ENCODE results near the gene TGFBR1. TPM values are rescaled to one million over a fixed set of nuclear protein-coding genes. Genes with fewer than 3 reads are reported as not detected.

The TGFBR1 gene
- total RNA-seq, 1 donor from 2014 or later: 23.8 TPM

GRCh38 chr9:99119976-99120655 is 15.2 kb downstream of the TGFBR1 start:
- TF ChIP-seq CTCF (IDR thresholded peaks at IDR 0.05): no peak
- no peak for TF ChIP-seq POLR2A (IDR thresholded peaks at IDR 0.05)
- TF ChIP-seq POLR2AphosphoS5 (IDR thresholded peaks at IDR 0.05; ENCODE audit: insufficient read depth in 1 of 2, low read depth in 1 of 2): no peak
- H3K27me3 ChIP-seq: no peaks in the 10 kb centered on the region
- no peak overlapping the region for H3K4me3 ChIP-seq
- H3K9me3 ChIP-seq: no peaks in the 10 kb centered on the region
- H3K4me1 ChIP-seq: peaks cover 57% of the 10 kb centered on the region
- intact Hi-C loops (cut with DNase I): no loop called here
- no peak overlapping the region for H3K27ac ChIP-seq
- no peak for DNase-seq (ENCODE audit: extremely low spot score in 2 of 2)
- H3K36me3 ChIP-seq: no peaks in the 10 kb centered on the region

DNA sequence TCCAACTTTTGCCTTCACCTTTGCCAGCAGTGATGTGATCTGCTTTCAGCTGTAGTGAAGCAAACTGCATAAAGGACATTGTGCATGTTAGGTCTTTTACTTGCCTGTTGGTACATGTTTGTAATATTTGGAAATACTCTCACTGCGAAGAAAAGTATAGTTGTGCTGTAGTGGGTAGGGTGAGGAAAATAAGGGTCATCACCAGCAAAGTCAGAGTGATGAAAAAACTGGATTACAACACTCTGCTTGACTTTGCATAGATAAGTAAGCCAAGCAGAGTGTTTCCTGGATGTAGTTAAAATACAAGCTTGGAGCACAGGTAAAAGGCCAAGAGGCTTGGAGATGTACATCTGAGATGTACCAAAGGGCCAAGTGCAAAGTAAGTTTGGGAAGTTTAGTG is 16.7 kb downstream of the TGFBR1 start:
- no peaks in the 10 kb centered on the region for H3K9me3 ChIP-seq
- intact Hi-C loops (cut with DNase I): no loop called here
- peaks cover 50% of the 10 kb centered on the region for H3K4me1 ChIP-seq
- H3K4me3 ChIP-seq: no peak overlapping the region
- H3K27ac ChIP-seq: no peak overlapping the region
- H3K27me3 ChIP-seq: no peaks in the 10 kb centered on the region
- TF ChIP-seq POLR2AphosphoS5 (IDR thresholded peaks at IDR 0.05; ENCODE audit: insufficient read depth in 1 of 2, low read depth in 1 of 2) (no peak), POLR2A (IDR thresholded peaks at IDR 0.05) (no peak), CTCF (IDR thresholded peaks at IDR 0.05) (no peak)
- DNase-seq (ENCODE audit: extremely low spot score in 2 of 2): no peak
- no peaks in the 10 kb centered on the region for H3K36me3 ChIP-seq

- Histone ChIP-seq H3K4me3 (no peak overlapping the region), H3K4me1 (peaks cover 57% of the 10 kb centered on the region), H3K27ac (no peak overlapping the region), H3K36me3 (no peaks in the 10 kb centered on the region), H3K27me3 (no peaks in the 10 kb centered on the region), H3K9me3 (no peaks in the 10 kb centered on the region)
- DNase-seq (ENCODE audit: extremely low spot score in 2 of 2): no peak
- intact Hi-C loops (cut with DNase I): no loop called here
- TF ChIP-seq POLR2A (IDR thresholded peaks at IDR 0.05): no peak
- TF ChIP-seq POLR2AphosphoS5 (IDR thresholded peaks at IDR 0.05; ENCODE audit: insufficient read depth in 1 of 2, low read depth in 1 of 2): no peak
- TF ChIP-seq CTCF (IDR thresholded peaks at IDR 0.05): no peak
Measured at GRCh38 chr9:99124534-99125255, 19.8 kb downstream of the TGFBR1 start.

DNA sequence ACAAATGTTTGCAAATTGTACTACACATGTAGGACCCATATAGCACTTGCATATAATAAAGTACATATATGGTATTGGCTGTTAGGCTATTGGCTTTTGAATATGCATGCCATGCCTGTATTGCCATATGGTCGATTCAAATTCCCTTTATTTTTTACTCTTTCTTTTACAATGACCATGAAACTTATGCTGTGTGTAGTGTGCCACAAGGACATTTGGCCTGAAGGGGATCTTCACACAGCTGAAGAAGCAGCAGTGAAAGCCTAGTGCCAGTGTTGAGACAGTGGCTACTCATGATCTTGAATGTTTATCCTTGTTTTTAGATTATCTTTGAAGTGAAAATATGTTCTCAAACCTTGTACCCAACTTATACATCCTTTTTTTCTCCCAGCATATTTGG is 20.5 kb downstream of the TGFBR1 start:
- Histone ChIP-seq H3K4me3 (no peak overlapping the region), H3K27me3 (no peaks in the 10 kb centered on the region), H3K36me3 (no peaks in the 10 kb centered on the region), H3K27ac (no peak overlapping the region), H3K4me1 (peaks cover 56% of the 10 kb centered on the region), H3K9me3 (no peaks in the 10 kb centered on the region)
- no peak for TF ChIP-seq POLR2A (IDR thresholded peaks at IDR 0.05)
- no peak for DNase-seq (ENCODE audit: extremely low spot score in 2 of 2)
- intact Hi-C loops (cut with DNase I): no loop called here

DNA sequence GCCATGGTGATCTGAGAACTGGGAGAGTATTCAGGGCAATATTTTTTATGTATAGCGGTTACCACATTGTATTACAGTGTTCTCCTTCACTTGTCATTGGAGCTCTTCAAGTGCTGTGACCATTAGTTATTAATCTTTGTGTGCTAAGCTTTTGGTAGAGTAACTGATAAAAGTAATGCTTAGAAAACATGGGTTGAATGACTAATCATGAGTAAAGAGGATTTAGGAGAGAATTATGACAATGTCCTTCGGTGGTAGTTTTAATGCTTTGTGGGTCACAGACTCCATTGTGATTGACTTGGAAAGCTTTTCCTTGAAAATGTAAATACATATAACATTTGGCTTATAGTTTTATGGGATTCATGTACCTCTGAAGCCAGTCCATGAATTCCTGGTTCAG is 21.4 kb downstream of the TGFBR1 start:
- DNase-seq (ENCODE audit: extremely low spot score in 2 of 2): no peak
- intact Hi-C loops (cut with DNase I): no loop called here
- H3K4me3 ChIP-seq: no peak overlapping the region
- H3K36me3 ChIP-seq: no peaks in the 10 kb centered on the region
- no peaks in the 10 kb centered on the region for H3K9me3 ChIP-seq
- peaks cover 47% of the 10 kb centered on the region for H3K4me1 ChIP-seq
- TF ChIP-seq POLR2A (IDR thresholded peaks at IDR 0.05) (no peak), POLR2AphosphoS5 (IDR thresholded peaks at IDR 0.05; ENCODE audit: insufficient read depth in 1 of 2, low read depth in 1 of 2) (no peak), CTCF (IDR thresholded peaks at IDR 0.05) (no peak)
- H3K27me3 ChIP-seq: no peaks in the 10 kb centered on the region
- no peak overlapping the region for H3K27ac ChIP-seq

Data from vagina (tissue), 2 donors.